Measurements from ENCODE around the gene SPRR5.

The SPRR5 gene

DNA sequence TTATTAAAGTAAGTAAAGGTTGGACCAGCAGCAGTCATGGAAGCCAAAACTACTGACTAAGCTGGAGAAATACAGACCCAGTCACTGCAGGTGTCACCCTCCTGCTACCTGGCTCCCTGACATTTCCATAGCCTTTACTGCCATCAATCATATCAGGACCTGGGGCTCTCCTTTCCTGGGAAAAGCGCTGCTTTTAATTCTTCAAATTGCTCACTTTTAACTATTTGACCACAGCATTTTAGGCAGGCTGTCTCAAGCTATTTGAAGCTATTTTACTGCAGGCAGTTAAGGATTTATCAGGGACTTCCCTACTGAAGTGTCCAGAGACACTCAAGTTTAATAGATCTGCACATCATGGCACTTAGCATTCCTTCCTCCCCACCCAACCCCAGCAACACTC is 34.5 kb upstream of the SPRR5 start:
- Histone ChIP-seq H4K20me1 (ENCODE audit: insufficient read depth, low read length) (no peaks in the 10 kb centered on the region), H3K9ac (ENCODE audit: low read depth, low read length) (no peak overlapping the region), H3K79me2 (ENCODE audit: insufficient read depth, low read length) (no peaks in the 10 kb centered on the region), H3K27me3 (ENCODE audit: insufficient read depth, low read length, poor library complexity) (peaks cover 6% of the 10 kb centered on the region), H3K36me3 (ENCODE audit: insufficient read depth, low read length) (no peaks in the 10 kb centered on the region), H3K9me3 (ENCODE audit: insufficient read depth, low read length, severe bottlenecking) (no peaks in the 10 kb centered on the region), H3K4me2 (ENCODE audit: insufficient read depth, low read length) (no peak overlapping the region), H3K4me3 (ENCODE audit: low read depth in 1 of 2, low read length in 2 of 2) (no peak overlapping the region), H2AFZ (ENCODE audit: low read depth, low read length) (no peak overlapping the region), H3K27ac (ENCODE audit: low read length) (no peak overlapping the region), H3K4me1 (ENCODE audit: insufficient read depth, low read length) (no peaks in the 10 kb centered on the region)
- TF ChIP-seq, protein P1, sequence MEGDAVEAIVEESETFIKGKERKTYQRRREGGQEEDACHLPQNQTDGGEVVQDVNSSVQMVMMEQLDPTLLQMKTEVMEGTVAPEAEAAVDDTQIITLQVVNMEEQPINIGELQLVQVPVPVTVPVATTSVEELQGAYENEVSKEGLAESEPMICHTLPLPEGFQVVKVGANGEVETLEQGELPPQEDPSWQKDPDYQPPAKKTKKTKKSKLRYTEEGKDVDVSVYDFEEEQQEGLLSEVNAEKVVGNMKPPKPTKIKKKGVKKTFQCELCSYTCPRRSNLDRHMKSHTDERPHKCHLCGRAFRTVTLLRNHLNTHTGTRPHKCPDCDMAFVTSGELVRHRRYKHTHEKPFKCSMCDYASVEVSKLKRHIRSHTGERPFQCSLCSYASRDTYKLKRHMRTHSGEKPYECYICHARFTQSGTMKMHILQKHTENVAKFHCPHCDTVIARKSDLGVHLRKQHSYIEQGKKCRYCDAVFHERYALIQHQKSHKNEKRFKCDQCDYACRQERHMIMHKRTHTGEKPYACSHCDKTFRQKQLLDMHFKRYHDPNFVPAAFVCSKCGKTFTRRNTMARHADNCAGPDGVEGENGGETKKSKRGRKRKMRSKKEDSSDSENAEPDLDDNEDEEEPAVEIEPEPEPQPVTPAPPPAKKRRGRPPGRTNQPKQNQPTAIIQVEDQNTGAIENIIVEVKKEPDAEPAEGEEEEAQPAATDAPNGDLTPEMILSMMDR (IDR thresholded peaks at IDR 0.05; ENCODE audit: borderline replicate concordance, extremely low read depth, low read length, poor library complexity, severe bottlenecking), result no peak
- no peak for TF ChIP-seq EZH2 (IDR thresholded peaks at IDR 0.05; ENCODE audit: borderline replicate concordance, low read depth, low read length, severe bottlenecking)
- DNase-seq (no peak), ATAC-seq (ENCODE audit: insufficient read depth, low read depth) (no peak)

GRCh38 chr1:152912900-152913299 is 34.1 kb upstream of the SPRR5 start:
- no peaks in the 10 kb centered on the region for H3K9me3 ChIP-seq (ENCODE audit: insufficient read depth, low read length, severe bottlenecking)
- H3K27ac ChIP-seq (ENCODE audit: low read length), result no peak overlapping the region
- H3K4me2 ChIP-seq (ENCODE audit: insufficient read depth, low read length), result no peak overlapping the region
- ATAC-seq (ENCODE audit: insufficient read depth, low read depth), result no peak
- H3K79me2 ChIP-seq (ENCODE audit: insufficient read depth, low read length), result no peaks in the 10 kb centered on the region
- no peaks in the 10 kb centered on the region for H3K36me3 ChIP-seq (ENCODE audit: insufficient read depth, low read length)
- H3K4me1 ChIP-seq (ENCODE audit: insufficient read depth, low read length), result no peaks in the 10 kb centered on the region
- no peak overlapping the region for H3K4me3 ChIP-seq (ENCODE audit: low read depth in 1 of 2, low read length in 2 of 2)
- DNase-seq, result no peak
- no peaks in the 10 kb centered on the region for H4K20me1 ChIP-seq (ENCODE audit: insufficient read depth, low read length)
- TF ChIP-seq EZH2 (IDR thresholded peaks at IDR 0.05; ENCODE audit: borderline replicate concordance, low read depth, low read length, severe bottlenecking), result no peak
- TF ChIP-seq, protein P1 (IDR thresholded peaks at IDR 0.05; ENCODE audit: borderline replicate concordance, extremely low read depth, low read length, poor library complexity, severe bottlenecking), result no peak
- H3K27me3 ChIP-seq (ENCODE audit: insufficient read depth, low read length, poor library complexity), result peaks cover 3% of the 10 kb centered on the region
- H2AFZ ChIP-seq (ENCODE audit: low read depth, low read length), result no peak overlapping the region
- H3K9ac ChIP-seq (ENCODE audit: low read depth, low read length), result no peak overlapping the region

DNA sequence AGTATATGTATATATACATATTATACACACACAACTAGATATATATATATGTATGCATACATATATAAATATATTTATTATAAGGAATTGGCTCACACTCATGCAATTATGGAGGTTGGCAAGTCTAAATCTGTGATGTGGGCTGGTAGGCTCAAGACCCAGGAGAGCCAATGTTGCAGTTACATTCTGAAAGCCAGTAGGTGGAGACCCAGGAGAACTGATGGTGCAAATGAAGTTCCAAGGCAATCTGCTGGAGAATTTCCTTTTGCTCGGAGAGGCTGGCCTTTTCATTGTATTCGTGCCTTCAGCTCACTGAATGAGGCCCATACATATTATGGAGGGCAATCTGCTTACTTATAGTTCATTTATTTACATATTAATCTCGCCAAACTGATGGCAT is 29.2 kb upstream of the SPRR5 start:
- H3K27ac ChIP-seq (ENCODE audit: low read length), result no peak overlapping the region
- H3K9ac ChIP-seq (ENCODE audit: low read depth, low read length), result no peak overlapping the region
- no peaks in the 10 kb centered on the region for H3K4me1 ChIP-seq (ENCODE audit: insufficient read depth, low read length)
- H3K79me2 ChIP-seq (ENCODE audit: insufficient read depth, low read length), result no peaks in the 10 kb centered on the region
- peaks cover 8% of the 10 kb centered on the region for H3K27me3 ChIP-seq (ENCODE audit: insufficient read depth, low read length, poor library complexity)
- H2AFZ ChIP-seq (ENCODE audit: low read depth, low read length), result no peak overlapping the region
- H3K4me3 ChIP-seq (ENCODE audit: low read depth in 1 of 2, low read length in 2 of 2), result no peak overlapping the region
- no peak overlapping the region for H3K4me2 ChIP-seq (ENCODE audit: insufficient read depth, low read length)
- no peaks in the 10 kb centered on the region for H3K36me3 ChIP-seq (ENCODE audit: insufficient read depth, low read length)
- TF ChIP-seq, protein P1 (IDR thresholded peaks at IDR 0.05; ENCODE audit: borderline replicate concordance, extremely low read depth, low read length, poor library complexity, severe bottlenecking), result peak; percentile 36
- TF ChIP-seq EZH2 (IDR thresholded peaks at IDR 0.05; ENCODE audit: borderline replicate concordance, low read depth, low read length, severe bottlenecking), result no peak
- DNase-seq (no peak), ATAC-seq (ENCODE audit: insufficient read depth, low read depth) (no peak)
- no peaks in the 10 kb centered on the region for H3K9me3 ChIP-seq (ENCODE audit: insufficient read depth, low read length, severe bottlenecking)
- H4K20me1 ChIP-seq (ENCODE audit: insufficient read depth, low read length), result no peaks in the 10 kb centered on the region

DNA sequence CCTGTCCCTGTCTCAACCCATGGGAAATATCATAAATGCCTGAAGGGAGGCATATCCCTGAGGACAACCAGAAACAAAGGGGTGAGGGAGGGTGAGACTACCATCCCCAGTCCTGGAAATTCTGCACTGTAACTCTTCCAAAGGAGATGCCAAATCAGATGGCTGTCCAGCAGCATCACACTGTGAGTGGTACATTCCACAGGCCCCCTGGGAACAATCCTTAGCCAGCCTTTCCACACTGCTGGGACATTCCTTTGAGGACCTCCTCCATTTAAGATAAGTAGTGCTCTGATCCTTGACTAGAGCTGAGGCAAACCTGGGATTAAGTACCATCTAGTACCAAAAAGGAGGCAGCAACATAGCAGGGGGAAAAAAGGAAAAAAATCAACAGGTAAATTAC is 27.9 kb upstream of the SPRR5 start:
- H3K27ac ChIP-seq (ENCODE audit: low read length), result no peak overlapping the region

More for the DNA sequence above, 27.9 kb upstream of the SPRR5 start:
- H3K36me3 ChIP-seq (ENCODE audit: insufficient read depth, low read length), result no peaks in the 10 kb centered on the region
- no peak for DNase-seq
- H3K4me2 ChIP-seq (ENCODE audit: insufficient read depth, low read length), result no peak overlapping the region
- H2AFZ ChIP-seq (ENCODE audit: low read depth, low read length), result no peak overlapping the region
- H3K4me1 ChIP-seq (ENCODE audit: insufficient read depth, low read length), result no peaks in the 10 kb centered on the region
- H4K20me1 ChIP-seq (ENCODE audit: insufficient read depth, low read length), result no peaks in the 10 kb centered on the region
- no peak overlapping the region for H3K9ac ChIP-seq (ENCODE audit: low read depth, low read length)
- TF ChIP-seq EZH2 (IDR thresholded peaks at IDR 0.05; ENCODE audit: borderline replicate concordance, low read depth, low read length, severe bottlenecking), result no peak
- TF ChIP-seq, protein P1 (IDR thresholded peaks at IDR 0.05; ENCODE audit: borderline replicate concordance, extremely low read depth, low read length, poor library complexity, severe bottlenecking), result no peak
- no peaks in the 10 kb centered on the region for H3K79me2 ChIP-seq (ENCODE audit: insufficient read depth, low read length)
- peaks cover 5% of the 10 kb centered on the region for H3K27me3 ChIP-seq (ENCODE audit: insufficient read depth, low read length, poor library complexity)
- H3K9me3 ChIP-seq (ENCODE audit: insufficient read depth, low read length, severe bottlenecking), result no peaks in the 10 kb centered on the region
- H3K4me3 ChIP-seq (ENCODE audit: low read depth in 1 of 2, low read length in 2 of 2), result no peak overlapping the region
- ATAC-seq (ENCODE audit: insufficient read depth, low read depth), result no peak
